Measurements from ENCODE around the gene SH3BP1.

SH3BP1 gene

DNA sequence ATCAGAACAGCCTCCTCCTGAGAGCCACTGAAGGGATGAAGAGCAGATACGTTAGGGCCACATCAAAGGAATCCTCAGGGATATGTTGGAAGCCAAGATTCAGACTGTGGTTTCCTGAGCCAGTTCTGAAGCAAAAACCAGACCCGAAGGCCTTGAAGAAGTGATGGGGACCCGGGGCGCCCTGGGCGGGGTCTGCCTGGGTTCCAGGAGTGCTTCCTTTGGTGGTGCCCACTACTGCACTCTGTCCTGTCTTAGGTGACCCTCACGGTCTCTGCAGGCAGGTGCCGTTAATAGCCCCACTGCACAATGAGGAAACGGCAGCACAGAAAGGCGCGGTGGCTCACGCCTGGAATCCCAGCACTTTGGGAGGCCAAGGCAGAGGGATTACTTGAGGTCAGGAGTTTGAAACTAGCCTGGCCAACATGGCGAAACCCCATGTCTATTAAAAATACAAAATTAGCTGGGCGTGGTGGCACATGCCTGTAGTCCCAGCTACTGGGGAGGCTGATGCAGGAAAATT is 12.9 kb upstream of the SH3BP1 start:
- no peak for DNase-seq (ENCODE audit: low read depth)
- H3K4me3 ChIP-seq (ENCODE audit: low read length), result no peak overlapping the region
- TF ChIP-seq, protein P1, sequence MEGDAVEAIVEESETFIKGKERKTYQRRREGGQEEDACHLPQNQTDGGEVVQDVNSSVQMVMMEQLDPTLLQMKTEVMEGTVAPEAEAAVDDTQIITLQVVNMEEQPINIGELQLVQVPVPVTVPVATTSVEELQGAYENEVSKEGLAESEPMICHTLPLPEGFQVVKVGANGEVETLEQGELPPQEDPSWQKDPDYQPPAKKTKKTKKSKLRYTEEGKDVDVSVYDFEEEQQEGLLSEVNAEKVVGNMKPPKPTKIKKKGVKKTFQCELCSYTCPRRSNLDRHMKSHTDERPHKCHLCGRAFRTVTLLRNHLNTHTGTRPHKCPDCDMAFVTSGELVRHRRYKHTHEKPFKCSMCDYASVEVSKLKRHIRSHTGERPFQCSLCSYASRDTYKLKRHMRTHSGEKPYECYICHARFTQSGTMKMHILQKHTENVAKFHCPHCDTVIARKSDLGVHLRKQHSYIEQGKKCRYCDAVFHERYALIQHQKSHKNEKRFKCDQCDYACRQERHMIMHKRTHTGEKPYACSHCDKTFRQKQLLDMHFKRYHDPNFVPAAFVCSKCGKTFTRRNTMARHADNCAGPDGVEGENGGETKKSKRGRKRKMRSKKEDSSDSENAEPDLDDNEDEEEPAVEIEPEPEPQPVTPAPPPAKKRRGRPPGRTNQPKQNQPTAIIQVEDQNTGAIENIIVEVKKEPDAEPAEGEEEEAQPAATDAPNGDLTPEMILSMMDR (conservative IDR thresholded peaks at IDR 0.05; ENCODE audit: low read length), result no peak

DNA sequence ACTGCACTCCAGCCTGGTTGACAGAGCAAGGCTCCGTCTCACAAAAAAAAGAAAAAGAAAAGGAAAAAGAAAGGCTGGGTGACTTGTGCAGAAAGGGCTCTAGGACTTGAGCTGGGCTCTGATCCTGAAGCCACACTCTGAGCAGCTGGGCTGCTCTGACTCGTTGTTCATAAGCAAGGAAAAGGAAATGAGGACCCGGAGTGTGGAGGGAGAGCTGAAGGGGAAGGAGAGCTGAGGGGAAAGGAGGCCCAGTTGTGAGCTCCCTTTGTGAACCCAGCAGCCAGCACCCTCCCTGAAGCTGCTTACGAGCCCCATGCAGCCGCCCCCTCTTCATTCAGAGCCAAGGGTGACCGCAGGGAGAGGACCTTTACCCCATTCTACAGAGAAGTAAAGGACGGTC is 12.3 kb upstream of the SH3BP1 start:
- no peak for DNase-seq (ENCODE audit: low read depth)
- no peak overlapping the region for H3K4me3 ChIP-seq (ENCODE audit: low read length)
- TF ChIP-seq, protein P1 (conservative IDR thresholded peaks at IDR 0.05; ENCODE audit: low read length), result no peak

DNA sequence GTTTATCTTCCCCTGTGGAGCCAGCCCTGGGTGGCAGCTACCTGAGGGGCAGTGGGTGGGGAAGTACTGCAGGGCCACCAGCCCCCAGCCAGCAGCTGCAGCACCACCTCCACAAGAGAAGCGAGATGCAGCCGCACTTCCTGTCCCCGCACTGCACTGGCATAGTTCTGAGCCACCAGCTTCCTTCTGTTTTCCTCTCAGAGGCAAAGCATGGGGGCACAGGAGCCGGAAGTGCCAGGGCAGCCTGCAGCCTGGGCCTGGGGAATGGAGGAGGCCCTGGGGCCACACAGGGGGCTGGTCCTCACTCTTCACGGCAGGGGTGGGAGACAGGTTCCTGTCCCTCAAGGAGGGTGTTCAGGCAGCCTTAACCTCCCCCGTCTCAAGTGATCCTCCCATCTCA is 11.9 kb upstream of the SH3BP1 start:
- DNase-seq (ENCODE audit: low read depth), result no peak
- TF ChIP-seq, protein P1 (conservative IDR thresholded peaks at IDR 0.05; ENCODE audit: low read length), result no peak
- H3K4me3 ChIP-seq (ENCODE audit: low read length), result no peak overlapping the region

DNA sequence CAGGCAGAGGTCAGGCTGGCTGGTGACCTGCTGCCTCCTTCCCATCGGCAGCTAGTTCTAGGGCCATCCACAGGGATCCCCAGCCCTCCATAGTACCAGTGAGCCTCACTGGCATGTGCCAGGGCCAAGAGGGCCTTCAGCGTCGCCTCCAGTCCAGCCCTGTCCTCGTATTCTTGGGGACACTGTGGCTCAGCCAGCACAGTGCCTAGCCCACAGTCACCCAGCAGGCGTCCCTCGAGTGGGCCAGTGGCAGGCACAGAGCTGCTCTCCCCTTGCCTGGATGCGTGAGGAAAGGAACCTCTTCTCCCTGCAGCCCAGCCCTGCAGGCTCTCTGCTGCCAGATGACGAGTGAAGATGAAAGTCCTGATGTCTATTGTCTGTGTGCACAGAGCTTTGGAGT is 10.6 kb upstream of the SH3BP1 start:
- H3K4me3 ChIP-seq (ENCODE audit: low read length), result no peak overlapping the region
- no peak for DNase-seq (ENCODE audit: low read depth)
- TF ChIP-seq, protein P1 (conservative IDR thresholded peaks at IDR 0.05; ENCODE audit: low read length), result no peak

DNA sequence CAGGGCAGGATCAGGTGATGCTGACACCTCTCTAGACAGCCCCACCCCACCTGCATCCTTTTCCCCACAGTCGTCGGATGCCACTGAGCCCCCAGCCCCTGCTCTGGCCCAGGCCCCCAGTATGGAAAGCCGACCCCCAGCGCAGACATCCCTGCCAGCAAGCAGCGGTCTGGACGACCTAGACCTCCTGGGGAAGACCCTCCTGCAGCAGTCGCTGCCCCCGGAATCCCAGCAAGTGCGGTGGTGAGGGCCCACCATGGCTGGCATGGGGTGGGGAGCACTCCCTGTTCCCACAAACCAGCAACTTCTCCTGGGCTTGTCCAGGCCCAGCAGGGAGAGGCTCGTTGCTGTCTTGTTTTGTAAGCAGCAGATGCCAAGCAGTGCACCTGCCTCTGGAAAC is 9.5 kb upstream of the SH3BP1 start:
- DNase-seq (ENCODE audit: low read depth), result no peak
- TF ChIP-seq, protein P1 (conservative IDR thresholded peaks at IDR 0.05; ENCODE audit: low read length), result no peak
- no peak overlapping the region for H3K4me3 ChIP-seq (ENCODE audit: low read length)

DNA sequence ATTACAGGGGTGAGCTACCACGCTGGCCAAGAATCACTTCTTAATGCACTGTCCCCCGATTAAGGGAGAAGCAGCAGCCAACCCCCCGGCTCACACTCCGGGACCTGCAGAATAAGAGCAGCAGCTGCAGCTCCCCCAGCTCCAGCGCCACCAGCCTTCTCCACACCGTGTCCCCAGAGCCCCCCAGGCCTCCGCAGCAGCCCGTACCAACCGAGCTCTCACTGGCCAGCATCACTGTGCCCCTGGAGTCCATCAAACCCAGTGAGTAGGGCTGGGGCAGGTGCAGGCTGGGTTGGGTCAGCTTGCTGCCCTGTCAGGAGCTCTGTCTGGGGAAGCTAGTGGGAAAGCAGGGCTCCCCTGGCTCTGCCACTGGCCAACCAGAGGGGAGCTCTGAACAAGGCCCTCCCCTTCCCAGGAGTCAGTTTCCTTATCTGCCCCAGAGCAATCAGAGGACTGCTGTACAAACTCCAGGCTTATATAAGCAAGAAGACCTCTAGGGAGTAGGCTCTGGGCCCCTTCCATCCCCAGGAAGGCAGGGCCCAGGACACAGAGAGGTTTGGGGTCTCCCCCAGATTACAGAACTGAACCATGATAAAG is 8.5 kb upstream of the SH3BP1 start:
- DNase-seq (ENCODE audit: low read depth), result no peak
- TF ChIP-seq, protein P1 (conservative IDR thresholded peaks at IDR 0.05; ENCODE audit: low read length), result no peak
- no peak overlapping the region for H3K4me3 ChIP-seq (ENCODE audit: low read length)

DNA sequence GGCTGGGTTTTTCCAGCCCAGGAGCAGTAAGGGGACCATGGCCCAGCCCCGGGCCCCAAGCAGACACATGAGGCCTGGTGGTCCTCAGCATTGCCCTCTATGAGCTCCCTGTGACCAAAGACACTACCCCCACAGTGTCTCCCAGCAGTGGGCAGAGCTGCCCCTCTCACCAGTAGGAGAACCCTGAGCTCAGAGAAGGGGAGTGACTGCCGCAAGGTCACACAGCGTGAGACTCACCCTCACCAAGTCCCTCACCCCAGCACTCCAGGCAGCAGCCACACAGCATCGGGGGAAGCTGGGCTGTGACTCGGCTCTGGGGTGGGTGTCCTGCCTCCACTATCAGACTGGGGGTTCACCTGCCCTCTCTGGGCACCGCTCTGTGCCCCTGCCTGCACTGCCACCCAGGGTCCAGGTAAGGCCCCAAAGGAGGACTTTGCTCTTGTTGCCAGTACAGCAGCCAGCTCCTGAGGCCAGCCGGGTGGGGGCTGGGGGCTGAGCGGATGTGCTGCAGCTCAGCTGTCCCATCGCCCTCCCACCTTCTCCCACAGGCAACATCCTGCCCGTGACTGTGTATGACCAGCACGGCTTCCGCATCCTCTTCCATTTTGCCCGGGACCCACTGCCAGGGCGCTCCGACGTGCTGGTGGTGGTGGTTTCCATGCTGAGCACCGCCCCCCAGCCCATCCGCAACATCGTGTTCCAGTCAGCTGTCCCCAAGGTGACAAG is 7.9 kb upstream of the SH3BP1 start:
- TF ChIP-seq, protein P1 (conservative IDR thresholded peaks at IDR 0.05; ENCODE audit: low read length), result no peak
- DNase-seq (ENCODE audit: low read depth), result no peak
- no peak overlapping the region for H3K4me3 ChIP-seq (ENCODE audit: low read length)
